ENCODE data around the gene FAM83D. TPM values are rescaled to one million over a fixed set of nuclear protein-coding genes. Genes with fewer than 3 reads are reported as not detected.

Gene FAM83D
- total and polyA plus RNA-seq, 2 donors from 2014 or later = 0.79 to 1.2 TPM

GRCh38 chr20:38918172-38918571 is 8.0 kb upstream of the FAM83D start:
- no peaks in the 10 kb centered on the region for H3K27me3 ChIP-seq (ENCODE audit: control insufficient read depth, insufficient read depth, low read length)
- H3K4me1 ChIP-seq (ENCODE audit: control insufficient read depth in 2 of 3, insufficient read depth in 2 of 3, low read depth in 1 of 3, low read length in 3 of 3) = peaks cover 0 to 8% (median 0%) of the 10 kb centered on the region in 3 donors
- no peak overlapping the region for H3K27ac ChIP-seq (ENCODE audit: low read depth in 2 of 2, low read length in 2 of 2)
- intact Hi-C loops (cut with DNase I) = no loop called here
- no peak overlapping the region for H3K9ac ChIP-seq (ENCODE audit: low read length in 3 of 3)
- FAIRE-seq (no peak), DNase-seq (no peak)
- peaks cover 0 to 17% (median 12%) of the 10 kb centered on the region in 3 donors for H3K36me3 ChIP-seq (ENCODE audit: control insufficient read depth in 2 of 3, insufficient read depth in 3 of 3, low read length in 3 of 3)
- no peaks in the 10 kb centered on the region for H3K9me3 ChIP-seq (ENCODE audit: control insufficient read depth in 2 of 3, insufficient read depth in 1 of 3, low read length in 3 of 3)
- no peak overlapping the region for H3K4me3 ChIP-seq (ENCODE audit: low read length in 3 of 3)
- TF ChIP-seq, protein P1, sequence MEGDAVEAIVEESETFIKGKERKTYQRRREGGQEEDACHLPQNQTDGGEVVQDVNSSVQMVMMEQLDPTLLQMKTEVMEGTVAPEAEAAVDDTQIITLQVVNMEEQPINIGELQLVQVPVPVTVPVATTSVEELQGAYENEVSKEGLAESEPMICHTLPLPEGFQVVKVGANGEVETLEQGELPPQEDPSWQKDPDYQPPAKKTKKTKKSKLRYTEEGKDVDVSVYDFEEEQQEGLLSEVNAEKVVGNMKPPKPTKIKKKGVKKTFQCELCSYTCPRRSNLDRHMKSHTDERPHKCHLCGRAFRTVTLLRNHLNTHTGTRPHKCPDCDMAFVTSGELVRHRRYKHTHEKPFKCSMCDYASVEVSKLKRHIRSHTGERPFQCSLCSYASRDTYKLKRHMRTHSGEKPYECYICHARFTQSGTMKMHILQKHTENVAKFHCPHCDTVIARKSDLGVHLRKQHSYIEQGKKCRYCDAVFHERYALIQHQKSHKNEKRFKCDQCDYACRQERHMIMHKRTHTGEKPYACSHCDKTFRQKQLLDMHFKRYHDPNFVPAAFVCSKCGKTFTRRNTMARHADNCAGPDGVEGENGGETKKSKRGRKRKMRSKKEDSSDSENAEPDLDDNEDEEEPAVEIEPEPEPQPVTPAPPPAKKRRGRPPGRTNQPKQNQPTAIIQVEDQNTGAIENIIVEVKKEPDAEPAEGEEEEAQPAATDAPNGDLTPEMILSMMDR (IDR thresholded peaks at IDR 0.05; ENCODE audit: borderline replicate concordance, extremely low read depth, insufficient read depth) = no peak

DNA sequence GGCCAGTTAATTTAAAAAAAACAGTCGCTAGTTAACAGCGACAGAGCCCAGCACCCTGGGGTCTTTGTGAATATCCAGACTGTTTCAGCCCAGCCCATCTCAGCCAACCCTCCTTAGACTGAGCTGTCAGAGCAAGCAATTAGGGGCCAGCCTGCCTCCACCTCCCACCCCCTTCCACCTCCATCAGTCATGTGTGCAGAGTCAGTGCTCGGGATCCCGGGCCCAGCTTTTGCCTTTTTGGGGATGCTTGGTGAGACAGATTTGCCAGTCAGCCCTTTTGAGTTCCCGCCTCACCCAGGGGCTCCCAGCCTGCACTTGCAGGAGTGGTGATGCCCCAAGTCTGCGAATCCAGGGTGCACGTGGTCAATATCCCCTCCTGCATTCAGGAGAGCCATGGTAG is 6.5 kb upstream of the FAM83D start:
- intact Hi-C loops (cut with DNase I) = loop anchor here (10.0 kb wide), 1 partner anchor 125 kb away; no protein-coding TSS in a partner anchor

GRCh38 chr20:38920411-38920810 is 5.8 kb upstream of the FAM83D start:
- intact Hi-C loops (cut with DNase I) = loop anchor here (10.0 kb wide), 1 partner anchor 124 kb away; no protein-coding TSS in a partner anchor
- DNase-seq (no peak), FAIRE-seq (no peak)
- Histone ChIP-seq H3K27me3 (ENCODE audit: control insufficient read depth, insufficient read depth, low read length) (no peaks in the 10 kb centered on the region), H3K9ac (ENCODE audit: low read length in 3 of 3) (no peak overlapping the region), H3K27ac (ENCODE audit: low read depth in 2 of 2, low read length in 2 of 2) (no peak overlapping the region), H3K9me3 (ENCODE audit: control insufficient read depth in 2 of 3, insufficient read depth in 1 of 3, low read length in 3 of 3) (no peaks in the 10 kb centered on the region), H3K4me3 (ENCODE audit: low read length in 3 of 3) (no peak overlapping the region), H3K36me3 (ENCODE audit: control insufficient read depth in 2 of 3, insufficient read depth in 3 of 3, low read length in 3 of 3) (peaks cover 0 to 12% (median 12%) of the 10 kb centered on the region in 3 donors), H3K4me1 (ENCODE audit: control insufficient read depth in 2 of 3, insufficient read depth in 2 of 3, low read depth in 1 of 3, low read length in 3 of 3) (no peaks in the 10 kb centered on the region)
- TF ChIP-seq, protein P1 (IDR thresholded peaks at IDR 0.05; ENCODE audit: borderline replicate concordance, extremely low read depth, insufficient read depth) = no peak

More for the DNA sequence above, 6.5 kb upstream of the FAM83D start:
- H3K9ac ChIP-seq (ENCODE audit: low read length in 3 of 3) = no peak overlapping the region
- H3K36me3 ChIP-seq (ENCODE audit: control insufficient read depth in 2 of 3, insufficient read depth in 3 of 3, low read length in 3 of 3) = peaks cover 0 to 12% (median 12%) of the 10 kb centered on the region in 3 donors
- H3K4me3 ChIP-seq (ENCODE audit: low read length in 3 of 3) = no peak overlapping the region
- TF ChIP-seq, protein P1 (IDR thresholded peaks at IDR 0.05; ENCODE audit: borderline replicate concordance, extremely low read depth, insufficient read depth) = no peak
- no peak for DNase-seq
- H3K27ac ChIP-seq (ENCODE audit: low read depth in 2 of 2, low read length in 2 of 2) = no peak overlapping the region
- H3K9me3 ChIP-seq (ENCODE audit: control insufficient read depth in 2 of 3, insufficient read depth in 1 of 3, low read length in 3 of 3) = no peaks in the 10 kb centered on the region
- H3K4me1 ChIP-seq (ENCODE audit: control insufficient read depth in 2 of 3, insufficient read depth in 2 of 3, low read depth in 1 of 3, low read length in 3 of 3) = no peaks in the 10 kb centered on the region
- FAIRE-seq = no peak
- H3K27me3 ChIP-seq (ENCODE audit: control insufficient read depth, insufficient read depth, low read length) = no peaks in the 10 kb centered on the region

- H3K36me3 ChIP-seq (ENCODE audit: control insufficient read depth in 2 of 3, insufficient read depth in 3 of 3, low read length in 3 of 3) = peaks cover 0 to 12% (median 12%) of the 10 kb centered on the region in 3 donors
- intact Hi-C loops (cut with DNase I) = loop anchor here (10.0 kb wide), 1 partner anchor 124 kb away; no protein-coding TSS in a partner anchor
- no peak overlapping the region for H3K27ac ChIP-seq (ENCODE audit: low read depth in 2 of 2, low read length in 2 of 2)
- no peaks in the 10 kb centered on the region for H3K27me3 ChIP-seq (ENCODE audit: control insufficient read depth, insufficient read depth, low read length)
- no peaks in the 10 kb centered on the region for H3K9me3 ChIP-seq (ENCODE audit: control insufficient read depth in 2 of 3, insufficient read depth in 1 of 3, low read length in 3 of 3)
- DNase-seq (no peak), FAIRE-seq (no peak)
- no peak overlapping the region for H3K9ac ChIP-seq (ENCODE audit: low read length in 3 of 3)
- no peaks in the 10 kb centered on the region for H3K4me1 ChIP-seq (ENCODE audit: control insufficient read depth in 2 of 3, insufficient read depth in 2 of 3, low read depth in 1 of 3, low read length in 3 of 3)
- no peak overlapping the region for H3K4me3 ChIP-seq (ENCODE audit: low read length in 3 of 3)
- TF ChIP-seq, protein P1 (IDR thresholded peaks at IDR 0.05; ENCODE audit: borderline replicate concordance, extremely low read depth, insufficient read depth) = no peak
These were observed 5.4 kb upstream of the FAM83D start for GRCh38 chr20:38920851-38921250.
